Activated CD8-positive, alpha-beta memory T cell treated with anti-CD3 and anti-CD28 coated beads for 36 hours (primary cell): Measurements from ENCODE around the gene MZB1. TPM values are rescaled to one million over a fixed set of nuclear protein-coding genes. Genes with fewer than 3 reads are reported as not detected.

ENCODE experiments used
- CTCF ChIA-PET: fragments of 350-600 bp; sonication (Branson Sonifier 250); formaldehyde crosslinking; loops from one replicate; lab custom pipeline; 2021; ENCODE audit warnings: antibody characterized with exemption; lab: Charles Lee
- POLR2A ChIA-PET: fragments of 350-600 bp; sonication (Branson Sonifier 250); formaldehyde crosslinking; loops from one replicate; lab custom pipeline; 2021; ENCODE audit warnings: antibody characterized with exemption; lab: Charles Lee
- total RNA-seq, 2 experiments: library from RNA; stranded (reverse); gene quantifications; one replicate each; pipeline ENCODE4 v1.2.3, GENCODE V29; 2021

MZB1 gene
- total RNA-seq, result 10 to 100 TPM; 16.0 to 20.2 TPM

- POLR2A ChIA-PET, result interaction anchor here (0.5 to 1.7 kb wide), 7 partner anchors 16 to 139 kb away, joined by 3 to 10 read pairs (median 4); partner anchors contain the start of gene PAIP2
- CTCF ChIA-PET, result interaction anchor here (1.0 to 3.4 kb wide), 3 partner anchors 12 to 48 kb away, joined by 3 to 23 read pairs (median 3); partner anchors contain the start of genes PAIP2 and SPATA24
Measured at GRCh38 chr5:139389701-139390638, at the start of gene MZB1. MZB1 (minus strand) TSS chr5:139389913; CDS start chr5:139389856, 57 bp downstream.

DNA sequence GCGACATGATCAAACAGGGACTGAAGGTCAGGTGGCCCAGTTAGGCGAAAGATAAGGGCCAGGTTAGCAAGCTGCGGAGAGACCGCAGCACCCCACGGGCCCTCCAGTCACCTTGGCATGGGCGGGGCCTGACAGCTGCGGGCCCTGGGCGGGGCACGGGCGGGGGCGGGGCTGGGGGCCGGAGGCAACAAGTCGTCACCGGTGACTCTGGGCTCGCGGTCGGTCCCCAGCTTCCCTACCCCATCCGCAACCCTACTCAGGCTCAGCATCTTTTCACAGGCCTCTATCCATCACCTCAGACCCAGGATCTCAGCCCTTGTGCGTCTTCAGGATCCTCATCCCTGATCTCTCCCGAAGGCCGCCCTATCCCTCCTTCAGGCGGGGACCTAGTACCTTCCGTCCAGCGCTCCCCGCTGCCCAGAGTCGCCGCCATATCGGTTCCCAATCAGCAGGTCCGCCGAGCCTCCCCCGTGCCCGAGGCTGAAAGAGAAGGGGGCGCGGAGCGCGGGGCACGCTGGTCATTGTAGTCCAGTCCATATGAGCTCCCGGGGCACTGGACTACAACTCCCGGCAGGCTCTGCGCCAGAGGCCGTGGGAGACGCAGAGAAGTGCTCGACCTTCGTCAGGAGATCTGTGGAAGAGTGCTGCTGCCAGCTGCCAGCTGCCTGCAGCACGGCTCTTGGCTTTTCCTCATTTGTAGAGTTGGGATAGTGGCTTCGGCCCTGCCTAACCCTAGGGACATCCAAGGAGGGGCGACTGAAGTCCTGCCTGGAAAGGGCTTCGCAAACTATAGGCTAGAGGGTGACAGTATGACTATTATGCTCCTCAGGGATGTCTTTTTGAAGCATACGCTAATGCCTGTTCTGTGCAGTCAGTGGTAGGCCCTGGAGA, 49.5 kb upstream of the MZB1 start, which contains the start of gene DNAJC18:
TSS of gene DNAJC18 (minus strand) at position 513 of the 891 bp plus-strand sequence. CDS start at position 433, 80 bp downstream.
- POLR2A ChIA-PET, result interaction anchor here (0.6 to 3.3 kb wide), 10 partner anchors 8 to 145 kb away, joined by 3 to 19 read pairs (median 4); partner anchors contain the start of genes SPATA24 and STING1
- CTCF ChIA-PET, result interaction anchor here (0.5 to 4.4 kb wide), 11 partner anchors 9 to 176 kb away, joined by 3 to 27 read pairs (median 4); partner anchors contain the start of gene STING1

- ChIA-PET CTCF (interaction anchor here (0.5 to 4.4 kb wide), 11 partner anchors 10 to 177 kb away, joined by 3 to 27 read pairs (median 4); partner anchors contain the start of gene STING1), POLR2A (interaction anchor here (0.8 to 3.3 kb wide), 9 partner anchors 9 to 144 kb away, joined by 3 to 19 read pairs (median 4); partner anchors contain the start of genes SPATA24 and STING1)
Measured at GRCh38 chr5:139438707-139439012, 48.9 kb upstream of the MZB1 start.

- ChIA-PET POLR2A (interaction anchor here (0.7 kb wide), 1 partner anchor 148 kb away, joined by 3 read pairs; no protein-coding TSS in a partner anchor), CTCF (interaction anchor here (1.5 to 4.4 kb wide), 2 partner anchors 78 to 275 kb away, joined by 4 to 27 read pairs; no protein-coding TSS in a partner anchor)
Measured at GRCh38 chr5:139435676-139436075, 46.0 kb upstream of the MZB1 start.

DNA sequence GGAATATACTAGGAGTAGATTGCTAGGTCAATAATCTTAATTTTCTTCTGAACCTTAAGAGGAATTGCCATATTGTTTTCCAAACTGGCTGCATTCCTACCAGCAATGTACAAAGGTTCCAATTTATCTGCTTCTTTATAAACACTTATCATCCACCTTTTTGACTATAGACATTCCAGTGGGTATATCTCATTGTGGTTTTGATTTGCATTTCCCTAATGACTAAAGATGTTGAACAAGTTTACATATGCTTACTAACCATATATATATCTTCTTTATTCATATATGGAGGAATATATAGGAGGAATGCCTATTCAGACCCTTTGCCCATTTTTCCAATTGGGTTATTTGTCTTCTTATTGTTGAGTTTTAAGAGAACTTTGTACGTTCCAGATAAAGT, 42.0 kb upstream of the MZB1 start:
- ChIA-PET POLR2A (no interaction called here), CTCF (no interaction called here)

DNA sequence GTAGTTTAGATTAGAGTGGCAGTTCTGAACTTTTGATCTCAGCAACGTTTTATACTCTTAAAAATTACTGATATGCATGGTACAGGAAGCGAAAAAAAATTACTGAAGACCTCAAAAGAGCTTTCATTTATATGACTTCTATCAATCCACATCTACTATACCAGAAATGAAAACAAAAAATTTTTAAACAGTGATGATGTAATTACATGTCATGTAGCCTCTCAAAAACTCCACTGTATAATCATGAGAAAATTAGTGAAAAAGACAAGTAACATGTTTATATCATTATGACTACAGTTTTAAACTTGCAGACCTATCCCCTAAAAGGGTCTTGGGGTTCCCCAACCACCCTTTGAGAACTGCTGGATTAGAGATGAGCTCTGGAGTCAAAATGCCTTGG, 40.3 kb upstream of the MZB1 start:
- POLR2A ChIA-PET, result interaction anchor here (1.0 kb wide), 1 partner anchor 133 kb away, joined by 3 read pairs; no protein-coding TSS in a partner anchor
- CTCF ChIA-PET, result interaction anchor here (0.7 to 1.1 kb wide), 3 partner anchors 16 to 84 kb away, joined by 3 to 4 read pairs (median 3); no protein-coding TSS in a partner anchor

DNA sequence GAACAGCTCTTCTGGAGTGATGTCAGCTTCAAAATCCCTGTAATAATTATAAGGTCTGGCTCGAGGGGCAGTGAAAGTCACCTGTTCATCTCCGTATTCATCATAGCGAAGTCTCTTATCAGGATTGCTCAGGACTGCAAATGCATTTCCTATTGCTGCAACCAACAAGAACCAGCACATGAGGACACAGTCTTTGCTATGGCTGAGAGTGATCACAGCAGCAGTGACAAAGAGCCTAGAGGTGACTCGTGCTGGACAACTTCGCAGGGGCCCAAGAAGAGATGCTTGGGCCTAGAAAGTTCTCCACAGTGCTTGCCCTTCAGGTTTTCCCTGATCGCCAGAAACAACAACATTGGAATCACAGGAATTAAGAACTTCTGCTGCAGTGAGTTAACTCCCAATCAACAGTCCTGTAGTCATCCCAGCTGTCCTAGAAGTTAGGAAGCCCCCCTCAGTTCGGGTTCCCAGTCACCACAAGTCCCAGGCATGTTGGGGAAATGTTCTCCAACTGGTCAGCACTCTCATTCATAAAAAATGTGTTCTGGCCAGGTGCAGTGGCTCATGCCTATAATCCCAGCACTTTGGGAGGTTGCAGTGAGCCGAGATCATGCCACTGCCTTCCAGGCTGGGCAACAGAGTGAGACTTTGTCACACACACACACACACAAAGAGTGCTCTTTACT, 36.6 kb upstream of the MZB1 start:
- CTCF ChIA-PET, result interaction anchor here (9.5 kb wide), 1 partner anchor 88 kb away, joined by 163 read pairs; no protein-coding TSS in a partner anchor
- POLR2A ChIA-PET, result no interaction called here

DNA sequence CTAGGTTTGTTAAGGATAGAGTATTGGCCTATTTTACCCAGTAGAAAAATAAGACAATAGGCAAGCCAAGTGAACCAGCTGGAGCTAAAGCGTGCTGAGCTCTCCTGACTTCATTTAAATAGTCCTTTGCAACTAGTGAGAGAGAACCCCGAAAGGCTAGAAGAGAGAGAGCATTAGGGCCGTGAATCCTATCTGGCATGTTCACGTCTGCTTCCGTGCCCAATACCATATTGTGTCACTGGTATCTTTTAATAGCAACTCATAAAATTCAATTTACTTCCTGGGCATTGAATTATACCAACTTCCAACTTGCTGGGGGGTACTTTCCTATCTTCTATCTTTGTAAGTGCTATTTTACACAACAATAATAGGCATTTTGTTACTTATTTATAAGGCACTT, 35.8 kb upstream of the MZB1 start:
- ChIA-PET CTCF (interaction anchor here (1.1 to 9.5 kb wide), 2 partner anchors 11 to 89 kb away, joined by 3 to 163 read pairs; no protein-coding TSS in a partner anchor), POLR2A (interaction anchor here (0.6 to 1.1 kb wide), 2 partner anchors 11 to 112 kb away, joined by 3 to 4 read pairs; no protein-coding TSS in a partner anchor)

DNA sequence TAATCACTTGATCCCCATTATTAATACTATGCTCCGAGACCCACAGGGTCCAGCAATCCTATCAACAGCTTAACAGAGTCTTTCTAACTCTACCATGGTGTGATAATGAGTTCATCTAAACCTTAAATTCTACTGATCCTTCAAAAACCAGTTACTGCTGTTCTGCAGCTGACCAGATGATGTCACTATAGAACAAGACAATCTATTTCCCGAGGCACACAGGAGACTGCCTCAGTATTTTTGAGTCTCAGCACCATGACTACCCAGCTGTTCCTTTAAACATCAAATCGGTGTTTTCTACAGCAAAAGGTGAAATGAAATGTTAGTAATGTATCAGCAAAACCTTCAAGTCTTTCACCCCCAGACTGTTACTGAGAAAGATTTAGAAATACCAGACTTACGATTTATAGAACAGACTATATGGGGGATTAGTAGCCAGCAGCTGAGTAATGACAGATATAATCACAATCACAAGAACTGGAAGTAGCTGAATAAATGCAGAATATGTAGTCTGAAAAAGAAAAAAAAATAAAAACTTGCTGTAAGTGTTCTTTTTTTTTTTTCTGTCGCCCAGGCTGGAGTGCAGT, 32.7 kb upstream of the MZB1 start:
- POLR2A ChIA-PET, result no interaction called here

DNA sequence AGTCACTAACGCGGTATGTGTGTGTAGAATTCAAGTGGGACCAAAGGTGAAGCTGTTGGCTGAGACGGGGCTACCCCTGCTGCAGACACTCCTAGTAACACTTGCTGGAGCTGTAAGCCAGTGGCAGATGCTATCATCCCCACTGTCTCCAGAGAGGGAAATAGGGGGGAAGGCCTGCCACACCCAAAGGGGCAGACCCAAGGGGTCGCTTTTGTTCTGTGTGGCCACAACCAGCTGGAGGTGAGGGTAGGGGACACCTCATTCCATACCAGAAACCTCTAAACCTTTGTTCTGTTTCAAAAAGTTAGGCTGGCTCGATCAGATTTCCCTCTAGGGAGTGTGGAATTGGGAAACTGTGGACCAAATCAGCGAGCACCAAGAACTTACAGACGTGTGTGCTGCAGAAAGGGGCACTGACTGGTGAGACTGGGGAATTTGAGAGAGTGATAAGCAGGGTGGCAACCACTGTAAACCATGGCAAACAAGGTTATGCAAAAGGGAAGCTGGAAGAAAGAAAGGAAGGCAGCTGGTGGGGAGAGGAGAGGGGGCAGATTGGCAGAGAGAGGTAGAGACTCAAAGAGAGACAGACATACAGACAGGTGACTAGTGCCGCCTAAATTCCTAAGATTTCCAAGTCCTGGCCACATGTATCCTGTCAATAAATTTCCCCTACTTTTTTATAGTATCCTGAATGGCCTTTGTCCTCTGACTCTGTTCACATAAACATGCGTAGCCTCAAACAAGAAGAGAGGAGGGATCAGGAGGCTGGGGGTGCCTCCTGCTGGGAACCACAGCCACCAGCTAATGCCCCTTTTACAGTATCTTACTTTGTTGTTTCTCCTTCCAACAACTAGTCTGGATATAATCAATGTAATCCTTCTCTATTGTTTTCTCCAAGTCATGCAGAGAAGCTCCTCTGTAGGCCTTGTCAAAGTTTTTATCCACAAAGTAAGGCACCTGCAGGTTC, 29.8 kb upstream of the MZB1 start:
- ChIA-PET POLR2A (interaction anchor here (1.4 kb wide), 1 partner anchor 16 kb away, joined by 3 read pairs; the partner anchor contains the start of gene SPATA24), CTCF (interaction anchor here (0.8 to 9.5 kb wide), 3 partner anchors 18 to 95 kb away, joined by 3 to 163 read pairs (median 3); no protein-coding TSS in a partner anchor)

More for the DNA sequence above, 32.7 kb upstream of the MZB1 start:
- CTCF ChIA-PET, result interaction anchor here (0.7 to 9.5 kb wide), 16 partner anchors 10 to 210 kb away, joined by 3 to 163 read pairs (median 3); partner anchors contain the start of gene STING1

DNA sequence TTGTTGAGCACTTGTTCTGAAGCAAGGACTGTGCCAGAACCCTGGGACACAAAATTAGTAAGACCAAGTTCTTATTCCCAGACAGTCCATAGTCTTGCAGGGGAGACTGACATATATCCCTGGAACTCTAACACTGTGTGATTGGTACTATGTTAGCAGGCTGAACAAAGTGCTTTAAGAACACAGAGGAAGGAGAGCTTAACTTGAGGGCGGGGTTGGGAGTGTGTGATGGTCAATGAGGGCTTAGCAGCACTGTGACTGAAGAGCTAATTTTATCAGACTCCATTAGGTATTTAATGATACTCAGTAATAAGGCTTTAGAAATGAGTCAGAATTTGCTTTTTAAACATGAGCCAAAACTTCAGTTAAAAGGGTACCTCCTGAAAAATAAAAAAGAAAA, 29.1 kb upstream of the MZB1 start:
- CTCF ChIA-PET, result interaction anchor here (0.8 to 9.5 kb wide), 3 partner anchors 19 to 96 kb away, joined by 3 to 163 read pairs (median 3); no protein-coding TSS in a partner anchor
- POLR2A ChIA-PET, result interaction anchor here (1.4 kb wide), 1 partner anchor 15 kb away, joined by 3 read pairs; the partner anchor contains the start of gene SPATA24

DNA sequence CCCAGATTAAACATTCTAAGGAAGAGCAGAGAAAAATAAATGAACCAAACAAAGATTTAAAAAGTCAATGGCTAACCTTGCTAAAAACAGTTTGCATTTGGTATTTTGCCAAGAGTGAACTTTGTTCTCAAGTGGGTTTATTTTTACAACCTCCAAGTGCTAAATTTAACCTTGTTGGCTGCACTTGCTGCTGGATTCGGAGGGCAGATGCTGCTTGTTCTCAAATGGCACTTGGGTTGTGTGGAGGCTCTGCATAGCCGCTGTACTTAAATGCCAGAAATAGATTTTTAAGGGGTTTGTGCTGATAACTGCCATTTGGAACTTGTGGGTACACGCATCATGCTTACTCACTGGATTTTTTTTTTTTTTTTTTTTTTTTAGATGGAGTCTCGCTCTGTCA, 27.5 kb upstream of the MZB1 start:
- CTCF ChIA-PET, result interaction anchor here (0.7 to 9.5 kb wide), 3 partner anchors 65 to 314 kb away, joined by 3 to 163 read pairs (median 3); partner anchors contain the start of gene STING1
- POLR2A ChIA-PET, result interaction anchor here (0.7 kb wide), 1 partner anchor 43 kb away, joined by 4 read pairs; no protein-coding TSS in a partner anchor

GRCh38 chr5:139416651-139417050, 26.9 kb upstream of the MZB1 start:
- ChIA-PET POLR2A (interaction anchor here (0.7 to 1.4 kb wide), 3 partner anchors 43 to 144 kb away, joined by 3 to 6 read pairs (median 4); partner anchors contain the start of gene UBE2D2), CTCF (interaction anchor here (0.9 to 3.5 kb wide), 3 partner anchors 11 to 97 kb away, joined by 3 to 18 read pairs (median 5); partner anchors contain the start of gene STING1)

DNA sequence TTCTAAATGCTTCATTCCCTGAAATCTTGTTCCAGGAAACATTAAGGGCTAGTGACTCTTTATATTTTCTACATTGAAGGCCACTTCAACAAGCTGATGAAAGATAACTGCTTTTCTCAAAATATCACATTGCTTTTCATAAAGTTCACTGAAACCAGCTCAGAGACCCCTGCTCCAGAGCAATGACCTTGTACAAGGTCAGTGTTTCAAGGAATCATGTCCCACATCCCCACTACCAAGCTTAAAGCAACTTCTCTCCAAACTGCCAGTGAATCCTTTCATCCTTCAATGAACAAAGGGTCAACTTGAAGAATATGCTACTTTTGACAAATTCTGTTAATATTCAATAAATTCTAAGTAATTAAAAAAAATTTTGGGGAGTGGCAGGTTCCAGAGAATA, 26.2 kb upstream of the MZB1 start:
- ChIA-PET POLR2A (interaction anchor here (1.0 to 1.4 kb wide), 5 partner anchors 23 to 145 kb away, joined by 3 to 6 read pairs (median 3); partner anchors contain the start of genes DNAJC18 and UBE2D2), CTCF (interaction anchor here (1.5 to 3.5 kb wide), 2 partner anchors 10 to 97 kb away, joined by 5 to 18 read pairs; no protein-coding TSS in a partner anchor)
